ENCODE data around the gene RTBDN. TPM values are rescaled to one million over a fixed set of nuclear protein-coding genes. Genes with fewer than 3 reads are reported as not detected.
"Not testable (repeated sequence)": the region's sequence is repeated elsewhere in the genome, so short reads cannot be mapped to it uniquely, and the experiment has no call there.

Gene RTBDN
- total RNA-seq, 1 donor: not detected

DNA sequence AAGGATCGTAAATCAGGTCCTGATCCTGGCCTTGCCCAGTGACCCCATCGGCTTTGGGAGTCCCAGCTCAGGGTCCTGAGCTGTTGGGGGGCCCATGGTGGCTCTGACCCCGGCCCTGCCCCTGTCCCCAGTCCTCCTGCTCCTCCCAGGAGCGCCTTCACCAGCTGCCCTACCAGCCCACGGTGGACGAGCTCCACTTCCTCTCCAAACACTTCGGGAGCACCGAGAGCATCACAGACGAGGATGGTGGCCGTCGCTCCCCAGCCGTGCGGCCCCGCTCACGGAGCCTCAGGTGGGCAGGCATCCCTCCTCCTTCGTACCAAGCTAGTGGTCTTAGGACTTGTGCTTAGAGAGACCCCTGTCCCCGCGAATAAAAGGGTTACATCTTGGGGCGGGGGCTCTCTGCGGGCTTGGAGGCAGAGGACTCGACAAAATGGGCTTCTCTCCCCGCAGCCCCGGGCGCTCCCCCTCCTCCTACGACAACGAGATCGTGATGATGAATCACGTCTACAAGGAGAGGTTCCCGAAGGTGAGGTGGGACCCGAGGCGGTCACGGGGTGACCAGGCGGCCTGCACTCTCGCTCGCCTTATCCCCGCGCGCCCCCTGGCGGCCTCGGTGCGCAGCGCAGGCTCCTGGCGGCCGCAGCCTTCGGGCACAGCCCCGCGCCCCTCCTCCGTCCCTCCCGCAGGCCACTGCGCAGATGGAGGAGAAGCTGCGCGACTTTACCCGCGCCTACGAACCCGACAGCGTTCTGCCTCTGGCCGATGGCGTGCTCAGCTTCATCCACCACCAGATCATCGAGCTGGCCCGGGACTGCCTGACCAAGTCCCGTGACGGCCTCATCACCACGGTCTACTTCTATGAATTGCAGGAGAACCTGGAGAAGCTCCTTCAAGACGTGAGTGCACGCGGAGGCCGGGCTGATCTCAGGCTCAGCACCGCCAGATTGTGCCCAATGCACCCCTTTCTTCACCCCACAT, 13.1 kb upstream of the RTBDN start:
- TF ChIP-seq CTCF (IDR thresholded peaks at IDR 0.05; ENCODE audit: insufficient read depth, low read length): peak; percentile 79
- DNase-seq (ENCODE audit: low read depth): peak; percentile 74
- H3K4me3 ChIP-seq (ENCODE audit: low read depth, low read length): peak overlapping the region; percentile 50

GRCh38 chr19:12846613-12847012, 12.2 kb upstream of the RTBDN start:
- not testable (repeated sequence) for DNase-seq (ENCODE audit: low read depth)

GRCh38 chr19:12843999-12844732, 9.8 kb upstream of the RTBDN start:
- no peak for DNase-seq (ENCODE audit: low read depth)
- no peak for TF ChIP-seq CTCF (IDR thresholded peaks at IDR 0.05; ENCODE audit: insufficient read depth, low read length)
- no peak overlapping the region for H3K4me3 ChIP-seq (ENCODE audit: low read depth, low read length)

More at GRCh38 chr19:12846613-12847012, 12.2 kb upstream of the RTBDN start:
- H3K4me3 ChIP-seq (ENCODE audit: low read depth, low read length): not testable (repeated sequence)

DNA sequence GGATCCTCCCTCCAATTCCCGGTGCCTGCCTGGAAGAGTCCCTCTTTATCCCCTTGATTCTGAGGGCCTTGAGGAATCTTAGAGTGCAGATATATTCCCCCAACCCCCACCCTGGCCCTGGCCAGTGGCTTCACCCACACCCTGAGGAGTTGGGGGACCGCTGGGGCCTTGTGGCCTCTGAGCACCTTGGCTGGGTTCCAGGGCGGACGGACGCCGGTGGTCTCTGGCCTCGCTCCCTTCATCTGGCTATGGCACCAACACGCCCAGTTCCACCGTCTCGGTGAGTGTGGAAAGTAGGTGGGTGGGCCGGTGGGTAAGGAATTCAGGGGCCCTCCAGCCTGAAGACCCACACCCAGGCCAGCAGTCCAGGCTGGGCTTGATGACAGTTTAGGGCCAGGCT, 8.9 kb upstream of the RTBDN start:
- no peak for DNase-seq (ENCODE audit: low read depth)
- TF ChIP-seq CTCF (IDR thresholded peaks at IDR 0.05; ENCODE audit: insufficient read depth, low read length): no peak
- H3K4me3 ChIP-seq (ENCODE audit: low read depth, low read length): no peak overlapping the region

- no peak for TF ChIP-seq CTCF (IDR thresholded peaks at IDR 0.05; ENCODE audit: insufficient read depth, low read length)
- H3K4me3 ChIP-seq (ENCODE audit: low read depth, low read length): no peak overlapping the region
- DNase-seq (ENCODE audit: low read depth): no peak
Observed at GRCh38 chr19:12842511-12842910, 8.1 kb upstream of the RTBDN start.

- no peak for TF ChIP-seq CTCF (IDR thresholded peaks at IDR 0.05; ENCODE audit: insufficient read depth, low read length)
- H3K4me3 ChIP-seq (ENCODE audit: low read depth, low read length): peak overlapping the region; percentile 45
- DNase-seq (ENCODE audit: low read depth): peak; percentile 22
Observed at GRCh38 chr19:12841094-12841493, 6.7 kb upstream of the RTBDN start.

Data from fibroblast of the aortic adventitia (primary cell).